CD4-positive, alpha-beta T cell treated with Interleukin-10 for 1 hour (primary cell): ENCODE data around the gene BAZ1A.
"Not testable (repeated sequence)": the region's sequence is repeated elsewhere in the genome, so short reads cannot be mapped to it uniquely, and the experiment has no call there.

Experiments used
- DNase-seq: peaks from one replicate; pipeline ENCODE4 v3.0.0-alpha.2; 2020

BAZ1A gene

GRCh38 chr14:34851395-34851794, 23.8 kb downstream of the BAZ1A start:
- DNase-seq: no peak

GRCh38 chr14:34845869-34846268, 29.3 kb downstream of the BAZ1A start:
- no peak for DNase-seq

GRCh38 chr14:34843011-34843554, 32.1 kb downstream of the BAZ1A start:
- DNase-seq: peak; percentile 16

- no peak for DNase-seq
Measured at GRCh38 chr14:34837801-34838322, 37.3 kb downstream of the BAZ1A start.

GRCh38 chr14:34835312-34835711, 39.8 kb downstream of the BAZ1A start:
- no peak for DNase-seq

GRCh38 chr14:34833549-34834523, 41.3 kb downstream of the BAZ1A start:
- DNase-seq: peak; percentile 38

- no peak for DNase-seq
Measured at GRCh38 chr14:34826661-34827060, 48.5 kb downstream of the BAZ1A start.

- no peak for DNase-seq
Measured at GRCh38 chr14:34824826-34825225, 50.3 kb downstream of the BAZ1A start.

- no peak for DNase-seq
Measured at GRCh38 chr14:34824256-34824655, 50.9 kb downstream of the BAZ1A start.

- DNase-seq: no peak
Measured at GRCh38 chr14:34817768-34818167, 57.4 kb downstream of the BAZ1A start.

GRCh38 chr14:34810028-34810427, 65.1 kb downstream of the BAZ1A start:
- no peak for DNase-seq

- DNase-seq: no peak
Measured at GRCh38 chr14:34806257-34806656, 68.9 kb downstream of the BAZ1A start.

- DNase-seq: no peak
Measured at GRCh38 chr14:34804933-34805332, 70.2 kb downstream of the BAZ1A start.

GRCh38 chr14:34798861-34799260, 76.3 kb downstream of the BAZ1A start:
- not testable (repeated sequence) for DNase-seq

- no peak for DNase-seq
Measured at GRCh38 chr14:34797747-34798583, 77.2 kb downstream of the BAZ1A start.

GRCh38 chr14:34796902-34797301, 78.3 kb downstream of the BAZ1A start:
- no peak for DNase-seq

GRCh38 chr14:34794941-34795340, 80.2 kb downstream of the BAZ1A start:
- DNase-seq: no peak

- no peak for DNase-seq
Measured at GRCh38 chr14:34794217-34794616, 80.9 kb downstream of the BAZ1A start.

GRCh38 chr14:34792598-34792997, 82.6 kb downstream of the BAZ1A start:
- DNase-seq: no peak

GRCh38 chr14:34785223-34786006, 89.7 kb downstream of the BAZ1A start:
- DNase-seq: no peak

GRCh38 chr14:34782031-34782430, 93.1 kb downstream of the BAZ1A start:
- DNase-seq: no peak

GRCh38 chr14:34781242-34781641, 93.9 kb downstream of the BAZ1A start:
- no peak for DNase-seq
